ENCODE results near the gene SMYD1.

The SMYD1 gene

DNA sequence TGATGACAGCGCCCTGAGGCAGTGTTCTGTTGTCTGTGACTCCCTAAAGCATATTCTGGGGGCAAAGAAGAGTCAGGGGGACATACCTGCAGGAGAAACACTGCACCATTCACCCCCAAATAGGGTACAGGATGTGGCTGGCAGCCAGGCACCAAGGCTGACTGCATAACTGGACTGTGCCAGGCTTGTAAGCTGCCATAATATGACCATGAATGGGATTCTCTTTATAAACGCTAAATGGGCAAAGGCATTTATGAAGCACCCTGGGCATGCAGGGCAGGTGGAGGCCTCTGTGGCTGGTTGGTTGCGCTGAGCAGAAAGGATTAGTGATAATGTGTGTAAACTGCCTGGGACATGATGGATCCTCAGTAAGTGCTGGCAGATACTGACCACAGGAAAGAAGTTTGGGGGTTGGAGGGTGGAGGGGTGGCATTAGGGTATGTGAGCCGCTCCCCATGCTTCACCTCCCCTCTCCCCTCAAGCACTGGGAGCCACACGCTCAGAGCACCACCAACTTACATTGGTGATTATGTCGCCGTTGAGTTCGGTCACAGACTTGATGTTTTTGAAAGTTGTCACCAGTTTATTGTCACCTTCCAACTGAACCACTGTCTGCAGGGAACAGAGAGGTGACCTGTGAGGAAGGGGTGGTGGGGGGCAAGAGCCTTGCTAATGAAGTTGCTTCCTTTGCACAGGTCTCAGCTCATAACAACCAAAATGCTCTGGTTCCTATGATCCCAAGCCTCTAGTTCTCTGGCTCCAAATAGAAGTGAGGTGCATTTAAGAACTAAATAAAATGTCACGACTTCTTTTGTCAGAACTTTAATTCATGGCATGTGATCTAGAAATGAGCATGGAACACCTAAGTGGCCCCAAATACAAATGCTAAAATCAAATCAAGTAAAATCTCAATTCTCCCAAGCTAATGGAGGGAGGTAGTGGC, 56.6 kb downstream of the SMYD1 start:
- DNase-seq = no peak

DNA sequence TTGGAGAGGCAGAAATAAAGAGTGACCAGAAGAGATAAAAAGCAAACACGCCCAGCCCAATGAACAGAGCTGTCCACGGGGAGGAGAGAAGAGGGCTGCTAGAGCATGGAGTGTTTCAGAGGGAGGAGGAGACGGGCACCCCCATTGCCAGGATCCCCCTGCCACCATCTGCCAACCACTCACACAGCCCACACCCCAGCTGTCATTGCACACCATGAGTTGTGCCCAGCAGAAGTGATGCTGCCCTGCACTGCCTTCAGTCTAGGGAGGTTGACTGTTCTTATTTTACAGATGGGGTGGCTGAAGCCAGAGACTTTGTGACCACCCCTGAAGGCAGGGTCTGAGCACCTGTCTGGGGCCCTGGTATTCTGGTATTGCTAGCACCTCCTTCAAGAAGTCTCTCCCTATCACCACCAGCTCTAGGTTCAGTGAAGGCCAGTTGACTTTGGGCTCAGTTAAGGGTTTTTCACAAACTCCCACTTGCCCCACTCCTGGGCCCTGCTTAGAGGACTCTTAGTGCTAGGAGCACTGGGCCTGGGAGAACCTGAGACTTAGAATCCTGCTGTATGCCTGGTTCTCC, 57.8 kb downstream of the SMYD1 start:
- no peak for DNase-seq

DNA sequence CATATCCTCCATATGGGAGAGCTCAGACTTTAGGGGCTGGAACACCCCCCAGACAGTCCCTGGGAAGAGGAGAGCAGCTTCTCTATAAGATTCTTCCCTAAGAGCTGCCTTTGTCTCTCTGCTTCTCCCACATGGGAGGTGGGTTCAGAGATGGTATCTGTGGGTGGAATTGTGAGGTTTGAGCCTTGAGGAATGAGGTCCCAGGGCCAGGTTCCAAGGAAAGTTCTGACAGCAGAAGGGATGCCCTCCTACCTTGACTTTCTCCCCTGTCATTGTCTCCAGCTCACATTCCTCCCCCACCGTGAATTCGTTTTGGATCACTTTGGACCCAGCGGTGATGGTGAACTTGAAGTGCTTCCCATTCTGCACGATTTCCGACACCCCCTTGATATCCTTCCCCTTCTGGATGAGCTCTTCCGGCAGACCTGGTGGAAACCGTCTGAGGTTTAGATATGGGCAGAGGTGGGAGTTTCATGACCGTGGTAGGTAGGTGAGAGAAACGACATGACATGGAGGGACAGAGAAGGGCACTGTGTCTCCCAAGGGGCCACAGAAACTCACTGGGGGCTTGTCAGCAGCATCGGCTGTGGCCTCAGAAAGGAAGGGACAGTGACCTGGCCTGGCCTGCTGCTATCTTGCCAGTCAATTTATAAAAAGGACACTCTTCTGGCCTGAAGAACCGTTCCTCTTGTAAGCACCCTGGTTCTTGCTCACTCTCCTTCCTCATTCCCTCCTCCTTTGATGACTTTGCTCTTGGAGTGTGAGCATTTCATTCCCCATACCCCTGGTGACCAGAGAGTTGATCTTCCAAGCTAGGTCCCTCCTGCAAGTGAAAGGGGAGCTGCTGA, 58.5 kb downstream of the SMYD1 start:
- no peak for DNase-seq

DNA sequence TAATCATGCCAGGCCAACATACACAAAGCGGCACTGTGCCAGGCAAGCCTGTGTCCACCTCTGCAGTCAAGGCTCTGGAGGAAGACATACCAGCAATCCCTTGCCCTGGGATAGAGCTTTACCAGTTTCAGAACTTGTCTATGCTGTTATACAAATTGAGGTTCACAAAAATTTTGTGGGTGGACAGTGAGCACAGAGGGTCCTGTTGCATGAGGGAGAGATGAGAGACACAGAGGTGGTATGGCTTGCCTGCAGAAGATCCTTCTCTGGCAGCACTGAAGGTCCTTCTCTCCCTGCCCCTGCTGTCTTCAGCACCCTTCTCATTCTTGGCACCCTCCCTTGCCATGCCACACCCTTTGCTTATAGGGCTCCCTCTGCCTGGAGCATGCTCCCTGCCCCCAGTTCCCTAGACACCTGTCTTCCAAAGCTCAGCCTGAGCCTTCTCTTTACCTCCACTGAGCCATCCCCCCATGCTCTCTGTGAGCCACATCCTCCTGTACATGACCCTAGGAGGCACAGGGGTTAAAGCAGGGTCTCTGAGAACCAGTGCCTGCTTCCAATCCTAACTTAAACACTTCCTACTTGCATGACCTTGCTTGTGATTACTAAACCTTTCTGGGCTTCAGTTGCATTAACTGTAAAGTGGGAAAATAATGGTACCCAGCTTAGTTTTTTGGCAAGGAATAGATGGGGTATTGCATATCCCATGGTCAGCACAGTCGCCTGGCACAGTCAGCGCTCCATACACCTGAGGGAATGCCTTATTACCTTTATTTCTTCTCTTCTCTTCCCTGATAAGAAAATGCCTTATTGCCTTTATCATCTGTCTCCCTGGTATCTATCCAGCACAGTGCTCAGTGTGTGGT, 59.4 kb downstream of the SMYD1 start:
- no peak for DNase-seq

DNA sequence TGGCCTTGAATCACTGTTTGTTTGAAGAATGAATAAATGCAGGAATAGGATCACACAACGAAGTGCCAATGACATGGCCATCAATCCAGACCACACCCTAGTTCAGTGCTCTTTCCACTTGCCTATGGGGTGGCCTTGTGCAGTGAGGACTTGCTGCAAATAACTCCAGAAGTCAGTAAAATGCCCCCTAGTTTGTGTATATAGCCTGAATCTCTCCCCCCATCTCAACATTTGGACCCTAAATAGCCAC, 59.9 kb downstream of the SMYD1 start:
- no peak for DNase-seq

DNA sequence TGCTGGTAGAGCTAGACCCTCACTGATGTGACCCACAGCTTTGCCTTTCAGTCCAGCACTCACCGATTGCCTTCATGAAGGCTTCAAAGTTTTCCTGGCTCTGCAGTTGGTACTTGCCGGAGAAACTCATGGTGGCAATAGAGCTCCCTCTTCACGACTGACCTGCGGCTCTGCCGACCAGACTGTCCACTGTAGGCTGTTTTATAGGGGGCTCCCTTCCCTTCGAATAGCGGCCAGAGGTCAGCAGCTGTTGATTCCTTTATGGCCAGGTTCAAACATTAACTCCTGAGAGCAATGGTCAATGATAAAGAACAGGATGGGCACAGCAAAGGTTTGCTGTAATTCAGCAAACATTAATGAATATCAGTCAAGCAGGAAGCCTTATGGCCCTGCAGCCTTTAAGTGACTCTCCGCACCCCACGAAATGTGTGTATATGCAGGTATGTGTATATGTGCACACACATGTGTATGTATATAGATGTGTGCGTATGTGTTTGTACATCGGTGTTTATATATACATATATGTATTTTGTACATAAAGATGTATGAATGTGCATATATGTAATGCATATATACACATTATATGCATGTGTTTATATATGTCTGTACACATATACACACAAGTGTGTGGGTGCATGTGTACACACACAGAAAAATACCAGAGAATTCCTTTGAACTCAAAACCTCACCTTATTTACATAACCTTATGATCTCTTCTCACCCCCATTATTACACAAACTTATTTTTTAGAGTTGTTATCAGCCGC, 60.4 kb downstream of the SMYD1 start, which contains the start of gene FABP1:
Gene FABP1 (minus strand): TSS at position 175 of the 766 bp plus-strand sequence. CDS start 45 bp downstream, at position 130.
- no peak for DNase-seq

DNA sequence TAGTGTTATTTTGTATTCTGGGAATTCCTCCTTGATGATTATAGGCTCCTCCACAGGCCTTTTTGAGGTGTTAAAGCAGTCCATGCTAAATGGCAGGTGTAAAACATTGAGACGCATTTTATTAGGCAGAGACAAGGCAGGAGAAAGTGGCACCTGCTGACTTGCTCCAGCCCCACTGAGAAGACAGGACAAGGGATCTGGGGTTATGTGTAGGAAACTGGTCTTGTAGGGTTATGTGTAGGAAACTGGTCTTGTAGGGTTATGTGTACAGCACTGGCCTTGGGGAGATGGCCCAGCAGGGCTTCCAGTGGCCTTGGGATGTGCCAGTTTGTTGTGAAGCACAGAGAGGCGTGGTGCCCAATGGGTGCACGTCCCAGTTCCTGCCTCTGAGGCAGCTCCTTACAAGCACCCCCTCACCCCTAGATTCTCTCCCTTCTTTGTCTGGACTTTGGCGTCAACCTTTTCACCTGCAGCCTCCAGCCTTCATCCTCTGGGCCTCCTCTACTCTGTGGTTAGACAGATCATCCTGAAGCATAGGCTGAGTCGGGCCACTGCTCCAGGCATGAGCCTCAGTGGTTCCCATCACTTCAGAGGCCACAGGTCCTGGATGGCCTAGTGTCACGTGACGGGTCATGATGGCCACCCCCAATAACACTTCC, 61.2 kb downstream of the SMYD1 start:
- DNase-seq = no peak

DNA sequence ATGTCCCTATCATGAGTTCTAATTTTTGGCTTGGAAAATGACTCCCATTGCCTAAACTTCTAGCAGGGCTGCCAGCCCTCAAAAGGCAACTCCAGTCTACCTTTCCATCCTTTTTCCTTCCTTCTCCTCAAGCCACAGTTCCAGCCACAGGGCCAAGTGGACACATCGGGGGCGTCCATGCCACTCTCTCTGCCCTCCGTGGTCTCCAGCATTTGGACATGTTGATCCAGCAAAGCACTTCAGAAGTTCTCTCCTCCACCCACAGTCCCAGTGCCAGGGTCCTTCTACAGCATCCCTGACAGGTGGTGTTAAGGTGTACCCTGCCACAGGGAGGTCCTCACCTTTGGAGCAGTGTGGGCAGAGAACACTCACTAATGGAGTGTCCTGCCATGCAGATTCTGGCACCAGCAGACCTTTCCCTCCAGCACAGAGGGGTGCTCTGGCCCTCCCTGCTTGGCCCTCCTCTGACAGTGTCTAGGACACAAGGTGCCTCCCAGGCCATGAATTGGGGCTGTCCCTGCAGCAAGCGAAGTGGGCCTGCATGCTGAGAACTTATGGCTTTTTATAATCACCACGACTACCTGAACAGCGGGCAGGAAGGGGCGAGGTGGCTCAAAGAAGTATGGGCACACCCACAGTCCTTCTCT, 61.8 kb downstream of the SMYD1 start:
- DNase-seq = no peak

DNA sequence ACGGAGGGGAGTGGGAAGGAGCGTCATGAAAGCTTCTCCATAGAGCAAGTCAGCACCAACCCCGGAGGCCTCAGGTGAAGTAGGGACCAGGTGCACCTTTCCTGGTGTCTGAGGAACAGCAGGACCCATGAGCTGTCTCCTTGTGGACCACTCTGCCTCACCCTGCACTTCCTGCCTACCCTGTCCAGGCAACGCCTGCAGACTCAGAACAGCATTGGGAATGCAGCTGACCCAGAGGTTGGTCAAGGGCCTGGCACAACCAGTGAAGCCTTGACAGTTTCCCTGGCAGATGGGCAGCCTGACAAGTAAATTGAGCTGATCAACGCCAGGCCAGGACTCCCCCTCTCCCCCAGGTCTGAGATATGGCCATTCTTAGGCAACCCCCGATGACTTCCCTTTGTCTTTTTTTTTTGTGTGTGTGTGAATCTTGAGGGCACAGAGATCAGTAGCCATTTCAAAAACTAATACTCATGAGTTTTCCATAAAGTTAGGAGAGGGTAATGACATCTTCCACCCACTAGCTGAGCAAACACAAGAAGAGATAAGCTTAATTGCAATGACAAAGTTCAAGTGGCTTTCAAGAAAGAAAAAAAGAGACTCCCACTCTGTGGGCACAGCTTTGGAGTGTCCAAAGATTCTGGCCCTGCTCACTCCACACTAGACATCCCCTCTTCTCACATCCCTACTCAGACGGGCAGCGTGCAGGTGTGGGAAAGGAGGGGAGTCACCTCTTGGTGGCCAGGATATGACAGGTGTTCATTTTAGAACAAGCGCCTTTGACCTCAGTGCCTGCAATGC, 63.8 kb downstream of the SMYD1 start:
- no peak for DNase-seq

DNA sequence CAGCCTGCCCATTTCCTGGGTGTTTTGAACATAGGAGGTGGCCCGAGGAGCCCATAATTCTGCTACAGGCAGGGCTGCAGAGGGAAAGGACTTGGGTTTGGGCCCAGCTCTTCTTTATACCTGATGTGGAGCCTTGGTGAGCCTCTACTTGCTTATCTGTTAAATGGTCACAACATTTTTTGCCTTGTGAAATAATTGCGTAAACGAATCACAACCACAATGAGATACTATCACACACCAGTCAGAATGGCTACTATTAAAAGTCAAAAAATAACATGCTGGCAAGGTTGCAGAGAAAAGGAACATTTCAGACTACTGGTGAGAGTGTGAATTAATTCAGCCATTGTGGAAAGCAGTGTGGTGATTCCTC, 64.4 kb downstream of the SMYD1 start:
- no peak for DNase-seq

DNA sequence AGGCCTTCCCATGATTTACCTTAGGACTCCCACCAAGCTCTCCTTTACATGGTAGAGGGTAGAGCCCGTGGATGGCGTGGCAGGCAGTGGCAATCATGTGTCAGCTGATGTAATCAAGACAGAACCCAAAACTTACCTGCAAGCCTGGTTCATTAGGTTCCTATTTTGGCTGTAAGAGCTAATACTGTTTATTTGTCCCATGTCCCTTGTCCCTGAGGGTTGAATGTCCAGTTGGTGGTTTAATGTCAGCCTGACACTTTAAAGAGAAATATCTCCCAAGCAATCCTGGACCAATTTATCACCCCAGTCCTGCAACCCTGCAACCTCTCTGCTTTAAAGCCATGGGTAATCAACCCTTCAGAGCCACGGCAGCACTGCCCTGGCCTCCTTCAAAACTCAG, 66.2 kb downstream of the SMYD1 start:
- DNase-seq = no peak

DNA sequence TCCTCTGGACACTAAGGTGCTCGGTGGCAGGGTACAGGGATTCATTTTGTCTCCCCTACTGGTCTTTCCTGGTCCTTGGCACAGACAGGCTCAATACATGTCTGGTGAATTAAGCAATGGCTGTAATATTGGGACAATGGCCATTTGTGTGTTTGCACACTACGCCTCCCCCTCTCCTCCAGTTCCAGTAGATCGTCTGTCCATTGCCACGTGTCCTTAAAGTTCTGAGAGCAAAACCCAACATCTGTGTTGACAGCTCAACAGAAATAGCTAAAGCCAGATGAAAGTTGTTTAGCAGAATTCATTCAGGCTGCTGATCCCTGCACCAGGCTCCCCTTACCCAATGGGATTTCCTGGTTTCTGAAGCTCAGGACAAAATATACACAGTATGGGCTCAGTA, 69.2 kb downstream of the SMYD1 start:
- DNase-seq = no peak

DNA sequence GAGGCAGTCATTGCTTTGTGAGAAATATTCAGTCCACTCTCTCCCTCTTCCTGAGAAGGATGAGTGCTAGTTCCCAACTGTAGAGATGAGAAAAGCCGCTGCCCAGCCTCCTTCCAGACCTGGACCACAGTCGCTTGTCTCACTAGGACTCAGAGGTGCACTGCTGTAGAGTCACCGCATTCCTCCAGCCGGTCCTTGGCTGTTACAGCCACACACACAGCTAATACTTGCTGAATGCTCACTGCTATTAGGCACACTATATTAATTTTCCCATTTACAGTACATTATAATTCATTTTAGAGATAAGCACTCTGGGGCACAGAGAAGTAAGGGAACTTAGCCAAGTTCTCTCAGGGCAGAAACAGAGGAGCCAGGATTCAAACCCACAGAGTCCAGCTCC, 70.2 kb downstream of the SMYD1 start:
- no peak for DNase-seq

DNA sequence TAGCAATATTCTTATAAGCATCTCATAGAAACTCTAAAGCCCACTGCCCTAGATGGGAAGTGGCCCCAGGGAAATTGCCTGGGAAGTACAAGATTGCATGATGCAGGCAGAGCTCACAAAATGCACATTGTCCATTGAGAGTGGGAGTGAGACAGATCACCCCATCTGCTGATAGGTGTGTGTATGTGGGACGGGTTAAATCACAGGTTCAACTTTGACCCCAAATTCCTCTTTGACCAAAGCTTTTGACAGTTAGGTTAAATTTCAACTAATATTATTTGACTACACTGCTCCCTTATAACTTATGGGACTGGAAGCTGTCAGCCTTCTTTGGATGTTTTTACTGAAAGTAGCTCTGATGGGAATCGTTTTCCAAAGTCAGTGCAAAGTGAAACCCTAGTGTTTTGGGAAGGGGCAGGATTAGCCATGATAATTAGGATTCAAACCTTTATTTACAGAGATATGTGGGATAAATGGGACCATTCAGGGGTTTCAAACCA, 71.6 kb downstream of the SMYD1 start:
- no peak for DNase-seq

DNA sequence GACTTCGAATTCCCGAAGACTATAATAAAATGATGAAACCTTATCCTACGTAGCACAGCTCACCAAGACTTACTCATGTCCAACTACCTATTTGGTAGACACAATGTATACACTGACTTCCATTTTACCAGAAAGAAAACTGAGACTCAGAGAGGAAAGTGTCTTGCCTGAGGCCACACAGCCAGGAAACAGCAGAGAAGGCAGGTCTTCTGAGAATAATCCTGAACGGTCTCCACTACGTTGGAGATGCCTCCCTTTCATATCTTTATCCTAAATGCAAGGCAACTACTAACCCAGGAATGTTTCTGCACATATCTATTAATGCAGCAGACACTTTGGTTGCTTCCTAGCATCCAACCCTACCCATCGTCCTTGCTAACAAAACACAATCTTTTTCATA, 72.2 kb downstream of the SMYD1 start:
- DNase-seq = no peak

DNA sequence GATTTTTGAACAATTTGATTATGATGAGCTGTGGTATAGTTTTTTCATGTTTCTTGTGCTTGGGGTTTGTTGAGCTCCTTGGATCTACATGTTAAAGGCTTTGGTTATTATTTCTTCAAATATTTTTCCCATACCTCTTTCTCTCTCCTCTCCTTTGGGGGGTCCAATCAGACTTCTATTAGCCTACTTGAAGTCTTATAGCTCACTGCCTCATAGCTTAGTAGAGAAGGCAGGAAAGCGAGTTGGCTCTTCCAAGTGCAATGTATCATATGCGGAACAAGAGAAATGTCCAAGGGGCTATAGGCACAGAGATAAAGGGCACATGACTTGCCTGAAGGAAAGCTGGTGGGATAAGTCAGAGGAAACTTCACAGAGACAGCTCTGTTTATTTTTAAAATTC, 74.3 kb downstream of the SMYD1 start:
- no peak for DNase-seq

DNA sequence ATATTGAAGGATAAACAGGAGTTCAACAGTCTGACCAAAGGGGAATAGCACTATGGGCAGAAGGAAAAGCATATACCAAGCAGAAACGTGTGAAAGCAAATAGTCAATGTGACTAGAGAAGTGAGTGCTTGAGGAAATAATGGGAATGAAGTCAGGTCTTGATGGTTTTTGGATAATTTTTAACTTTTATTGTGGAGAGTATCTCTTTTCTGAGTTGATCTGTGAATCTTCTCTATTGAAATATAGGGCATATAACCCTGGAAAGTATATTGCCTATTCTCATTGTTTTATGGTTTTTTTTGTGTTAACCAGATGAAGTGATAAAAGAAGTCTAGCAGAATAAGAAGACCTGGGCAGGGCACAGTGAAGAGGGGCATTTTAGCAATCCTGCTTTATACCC, 76.6 kb downstream of the SMYD1 start:
- no peak for DNase-seq

DNA sequence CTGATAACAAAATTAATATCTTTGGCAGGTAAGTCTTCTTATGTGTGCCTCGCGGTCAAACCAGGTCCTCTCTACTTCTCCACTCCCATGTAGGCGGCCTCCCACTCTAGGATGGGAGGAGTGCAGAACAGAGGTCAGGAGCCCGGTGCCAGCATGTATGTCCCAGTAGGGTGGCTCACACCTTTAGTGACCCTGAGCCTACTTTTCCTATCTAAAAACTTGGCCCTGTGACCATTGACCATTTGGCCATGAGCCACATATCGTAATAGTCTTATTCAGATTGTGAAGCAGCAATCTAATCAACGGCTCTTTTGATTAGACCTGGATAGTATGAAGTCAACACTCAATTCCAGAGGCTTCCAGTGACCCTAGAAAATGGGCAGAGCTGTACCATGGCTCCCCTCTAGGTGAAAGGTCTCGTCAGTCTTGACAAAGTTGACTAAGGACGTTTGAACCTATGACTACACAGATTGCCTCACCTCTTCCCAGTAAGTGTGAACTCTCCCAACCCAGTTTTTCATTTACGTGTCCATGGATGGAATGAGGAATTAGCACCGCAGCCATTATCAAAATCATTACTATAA, 77.4 kb downstream of the SMYD1 start:
- DNase-seq = no peak

DNA sequence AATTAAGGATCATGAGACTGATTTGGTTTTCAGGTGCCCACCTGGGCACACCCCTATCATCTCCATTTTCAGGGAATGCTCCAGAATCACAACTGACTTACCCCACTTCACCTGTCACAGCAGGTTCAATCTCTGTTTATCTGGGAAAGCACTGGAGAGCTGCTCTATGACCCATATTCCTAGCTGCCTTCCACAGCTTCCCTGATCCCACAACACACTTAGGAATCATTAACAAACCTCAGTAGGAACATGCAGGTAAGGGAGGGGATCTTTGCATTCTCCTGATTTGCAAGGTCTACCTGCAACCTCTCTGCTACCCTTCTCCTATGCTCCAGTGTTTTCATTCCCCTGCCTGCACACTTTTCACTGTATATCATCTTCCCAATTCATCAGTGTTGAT, 79.0 kb downstream of the SMYD1 start:
- DNase-seq = no peak

DNA sequence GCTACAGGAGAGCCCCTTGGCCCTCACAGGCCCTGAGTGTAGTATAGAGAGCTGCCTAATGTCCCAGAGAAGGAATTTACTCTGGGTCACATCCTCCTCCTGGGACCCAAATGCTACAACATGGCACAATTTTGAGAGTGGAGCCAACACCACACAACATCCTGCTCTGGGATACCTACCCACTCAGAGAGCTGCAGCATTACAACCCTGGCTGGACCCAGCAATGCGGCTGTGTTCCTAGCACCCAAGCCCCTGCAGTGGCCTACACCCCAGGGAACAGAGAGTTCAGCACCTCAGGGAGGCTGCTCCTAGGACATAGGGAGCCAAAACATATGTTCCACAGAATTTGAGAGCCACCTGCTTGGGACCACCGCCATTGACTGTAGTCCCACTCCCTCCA, 79.5 kb downstream of the SMYD1 start:
- no peak for DNase-seq
